NCI-H2029 treated with DMSO at 0.1 percent for 48 hours (cell line): Measurements from ENCODE around the gene CCL4.
"Not testable (repeated sequence)": the region's sequence is repeated elsewhere in the genome, so short reads cannot be mapped to it uniquely, and the experiment has no call there.

ENCODE experiments used
- DNase-seq: peaks from one replicate; lab custom pipeline; 2025; lab: John Stamatoyannopoulos, UW

CCL4 gene

DNA sequence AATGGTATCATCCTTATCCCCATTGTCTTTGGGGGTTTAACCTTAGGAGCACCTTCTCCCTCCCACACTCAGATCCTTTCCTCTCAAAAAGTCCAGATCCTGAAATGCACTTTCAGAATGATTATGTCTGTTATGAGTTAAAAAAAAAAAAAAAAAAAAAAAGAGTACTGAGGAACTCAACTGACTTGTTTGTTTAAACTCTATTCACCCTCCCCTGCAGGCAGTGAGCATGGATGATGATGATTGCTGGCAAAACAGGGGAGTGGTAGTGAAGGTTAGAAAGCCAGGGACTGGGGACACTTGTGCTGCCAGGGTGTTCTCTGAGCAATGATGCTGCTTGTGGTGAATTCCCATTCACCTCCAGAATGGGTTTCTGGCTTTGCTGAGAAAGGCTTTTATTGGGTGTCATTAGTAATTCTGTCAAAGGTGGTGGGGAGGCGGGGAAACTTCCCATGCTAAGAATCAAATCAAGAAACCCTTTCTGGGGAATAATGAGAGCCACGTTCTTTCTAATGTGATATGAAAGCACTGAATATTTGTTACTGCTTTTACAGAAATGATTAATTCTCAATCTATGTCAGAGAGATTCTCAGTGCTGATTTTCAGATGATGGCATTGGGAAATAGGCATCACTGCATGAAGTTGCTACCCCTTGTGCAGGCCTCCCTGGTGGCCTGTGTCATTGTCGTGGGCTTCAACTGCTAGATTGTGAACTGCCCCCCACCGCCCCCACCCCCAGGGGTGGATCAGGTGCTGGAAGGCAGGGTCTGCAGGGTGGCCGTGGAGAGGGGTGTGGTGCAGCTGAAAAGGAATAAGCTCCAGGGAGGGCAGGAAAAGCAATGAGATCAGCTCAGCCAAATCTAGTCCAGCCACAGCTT is 14.1 kb downstream of the CCL4 start:
- no peak for DNase-seq

DNA sequence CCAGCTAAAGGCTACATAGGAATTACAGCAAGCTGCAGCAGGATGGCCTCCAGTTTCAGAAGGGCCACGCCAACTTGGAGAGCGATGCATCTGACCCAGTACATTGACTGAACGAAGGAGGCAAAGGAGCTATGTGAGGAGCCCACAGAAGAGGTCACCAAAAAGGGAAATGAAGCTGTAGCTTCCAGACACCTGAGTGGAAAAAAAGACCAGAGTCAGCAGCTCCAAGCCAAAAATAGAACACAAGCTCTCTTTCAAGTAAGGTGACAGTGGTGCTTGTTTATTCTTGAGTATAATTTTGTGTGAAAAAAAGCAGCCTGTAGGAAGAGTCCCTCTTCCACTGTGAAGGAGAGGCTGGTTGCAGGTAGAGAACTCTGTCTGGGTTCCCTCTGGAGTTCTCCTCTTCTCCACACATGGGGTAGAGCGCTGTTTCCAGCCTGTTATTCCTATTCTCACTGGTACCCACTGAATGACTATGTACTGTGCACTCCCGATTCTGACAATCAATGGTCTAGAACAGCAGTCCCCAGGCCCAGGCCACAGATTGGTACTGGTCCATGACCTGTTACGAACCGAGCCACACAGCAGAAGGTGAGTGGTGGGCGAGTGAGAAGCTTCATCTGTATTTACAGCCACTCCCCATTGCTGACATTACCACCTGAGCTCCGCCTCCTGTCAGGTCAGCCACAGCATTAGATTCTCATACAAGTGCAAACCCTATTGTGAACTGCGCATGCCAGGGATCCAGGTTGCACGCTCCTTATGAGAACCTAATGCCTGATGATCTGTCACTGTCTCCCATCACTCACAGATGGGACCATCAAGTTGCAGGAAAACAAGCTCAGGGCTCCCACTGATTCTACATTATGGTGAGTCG is 15.1 kb downstream of the CCL4 start:
- DNase-seq, result no peak

DNA sequence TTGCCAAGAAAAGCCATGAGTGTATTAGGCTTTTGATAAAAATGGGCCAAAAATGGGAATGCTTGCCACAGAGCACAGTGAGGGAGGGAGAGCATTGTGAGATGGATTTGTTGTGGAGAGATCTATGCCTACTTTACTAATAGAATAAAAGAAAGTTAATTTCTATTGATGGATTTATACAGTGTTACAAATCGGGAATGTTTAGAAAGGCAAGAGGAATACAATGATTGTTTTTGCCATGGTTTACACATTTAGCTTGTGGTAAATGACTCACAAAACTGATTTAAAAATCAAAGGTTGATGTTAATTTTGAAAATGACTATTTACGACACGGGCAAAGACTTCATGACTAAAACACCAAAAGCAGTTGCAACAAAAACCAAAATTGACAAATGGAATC is 16.6 kb downstream of the CCL4 start:
- DNase-seq, result no peak

DNA sequence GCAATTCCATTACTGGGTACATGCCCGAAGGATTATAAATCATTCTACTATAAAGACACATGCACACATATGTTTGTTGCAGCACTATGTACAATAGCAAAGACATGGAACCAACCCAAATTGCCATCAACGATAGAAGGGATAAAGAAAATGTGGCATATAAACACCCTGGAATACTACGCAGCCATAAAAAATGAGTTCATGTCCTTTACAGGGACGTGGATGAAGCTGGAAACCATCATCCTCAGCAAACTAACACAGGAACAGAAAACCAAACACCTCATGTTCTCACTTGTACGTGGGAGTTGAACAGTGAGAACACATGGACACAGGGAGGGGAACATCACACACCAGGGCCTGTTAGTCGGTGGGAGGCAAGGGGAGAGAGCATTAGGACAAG is 17.5 kb downstream of the CCL4 start:
- not testable (repeated sequence) for DNase-seq

DNA sequence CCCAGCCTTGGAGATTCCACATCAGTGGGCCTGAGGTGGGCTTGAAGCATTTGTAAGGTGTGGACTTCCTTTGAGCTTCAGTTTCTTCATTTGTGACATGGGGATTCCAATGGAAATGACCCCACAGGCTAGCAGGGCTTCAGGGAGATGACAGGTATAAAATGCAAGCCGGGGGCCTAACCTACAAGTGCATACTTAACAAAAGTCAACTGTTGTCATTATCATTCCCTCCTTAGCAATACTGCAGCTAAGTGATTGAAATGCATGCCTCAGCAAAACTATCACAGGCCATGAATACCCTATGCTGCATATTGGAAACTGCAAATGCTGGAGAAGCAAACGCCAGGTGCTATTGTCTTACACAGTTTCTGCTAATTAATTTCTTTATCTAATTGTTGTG is 19.8 kb downstream of the CCL4 start:
- no peak for DNase-seq

DNA sequence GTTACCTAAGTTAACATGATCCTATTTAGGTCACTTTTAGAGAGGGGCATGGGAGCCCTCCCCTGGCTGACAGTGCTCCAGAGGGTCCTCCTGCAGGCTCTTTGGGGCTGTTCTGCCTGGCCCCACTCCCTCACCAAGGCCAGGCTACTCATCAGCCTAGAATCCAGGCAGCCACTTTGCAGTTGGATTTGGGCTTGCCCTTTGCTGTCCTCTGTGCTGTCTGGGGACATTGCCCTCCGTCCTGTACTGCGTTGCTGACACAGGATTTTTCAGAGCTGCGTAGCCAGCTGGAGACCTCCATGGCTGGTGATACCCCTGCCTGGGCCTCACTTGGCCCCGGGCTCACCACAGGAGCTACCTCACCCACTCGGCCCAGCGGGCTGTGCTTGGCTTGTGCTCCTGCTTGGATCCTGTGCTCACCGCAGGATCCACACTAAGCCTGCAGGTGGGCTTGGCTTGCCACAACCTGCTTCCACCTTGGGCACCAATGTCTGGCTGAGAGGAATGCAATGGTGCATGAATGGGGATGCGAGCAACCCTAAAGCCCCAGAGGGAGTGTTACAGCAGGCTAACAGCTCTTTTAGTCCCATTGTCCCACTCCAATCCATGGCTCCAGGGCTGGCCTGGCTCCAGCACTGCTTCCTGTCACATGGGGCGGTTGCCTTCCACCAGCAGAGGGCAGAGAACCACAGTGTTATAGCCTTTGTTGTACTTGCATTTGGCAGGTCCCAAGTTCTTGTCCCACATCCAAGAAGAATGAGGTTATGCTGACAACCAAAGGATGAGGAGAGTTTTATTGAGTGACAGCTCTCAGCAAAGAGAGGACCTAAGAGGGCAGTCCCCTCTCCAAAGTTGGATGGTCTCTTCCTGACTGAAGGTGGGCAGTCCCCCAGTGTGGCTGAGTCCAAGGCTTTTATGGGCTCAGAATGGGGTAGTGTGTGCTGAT is 21.5 kb downstream of the CCL4 start:
- no peak for DNase-seq

DNA sequence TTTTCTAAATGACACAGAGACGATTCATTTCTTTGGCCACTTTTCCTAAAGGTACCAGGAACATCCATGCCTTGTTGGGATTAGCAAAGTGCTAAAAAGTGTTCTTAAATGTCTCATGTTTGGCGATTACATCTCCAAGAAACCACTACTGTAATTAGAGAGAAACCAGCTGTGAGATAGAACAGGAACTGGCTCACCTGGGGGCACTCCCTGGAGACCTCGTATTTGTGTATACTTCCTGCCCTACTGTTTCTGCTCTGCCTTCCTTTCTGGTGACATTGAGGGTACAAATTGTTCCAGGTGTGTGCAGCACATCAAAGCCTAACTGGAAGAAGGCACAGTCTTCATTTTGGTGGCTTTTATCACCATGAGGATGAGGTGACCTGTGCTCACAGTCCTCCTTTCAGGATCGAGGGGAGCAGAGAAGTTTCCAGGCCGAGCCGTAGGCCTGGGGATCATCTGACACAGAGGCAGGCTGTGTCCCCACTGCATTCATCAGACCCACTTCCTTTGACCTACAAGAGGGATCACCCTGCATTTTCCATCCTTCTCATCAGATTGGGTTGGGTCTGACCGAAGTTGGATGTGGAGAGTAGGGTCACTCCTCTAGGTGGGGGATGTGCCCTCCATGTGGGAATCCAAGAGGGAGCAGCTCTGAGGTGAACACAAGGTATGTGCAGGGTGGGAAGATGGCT is 23.7 kb downstream of the CCL4 start:
- no peak for DNase-seq

DNA sequence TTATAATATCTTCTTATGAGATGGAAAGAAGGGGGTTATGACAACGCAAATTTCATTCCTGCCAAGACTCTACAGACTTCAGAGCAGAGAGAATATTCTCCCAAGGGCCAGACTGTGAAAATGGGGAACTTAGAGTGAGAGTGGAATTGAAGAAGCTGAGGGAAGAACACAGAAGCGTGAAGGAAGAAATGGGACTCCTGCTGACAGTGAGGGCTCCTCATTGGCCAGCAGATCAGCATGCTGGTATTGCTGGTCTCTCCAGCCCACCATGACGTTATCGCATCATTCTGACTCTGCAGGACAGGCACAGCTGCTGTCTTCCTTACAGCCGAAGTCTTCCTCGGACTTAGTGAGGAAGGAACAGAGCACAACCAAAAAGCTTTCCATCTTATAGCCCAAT is 24.3 kb downstream of the CCL4 start:
- DNase-seq, result no peak

DNA sequence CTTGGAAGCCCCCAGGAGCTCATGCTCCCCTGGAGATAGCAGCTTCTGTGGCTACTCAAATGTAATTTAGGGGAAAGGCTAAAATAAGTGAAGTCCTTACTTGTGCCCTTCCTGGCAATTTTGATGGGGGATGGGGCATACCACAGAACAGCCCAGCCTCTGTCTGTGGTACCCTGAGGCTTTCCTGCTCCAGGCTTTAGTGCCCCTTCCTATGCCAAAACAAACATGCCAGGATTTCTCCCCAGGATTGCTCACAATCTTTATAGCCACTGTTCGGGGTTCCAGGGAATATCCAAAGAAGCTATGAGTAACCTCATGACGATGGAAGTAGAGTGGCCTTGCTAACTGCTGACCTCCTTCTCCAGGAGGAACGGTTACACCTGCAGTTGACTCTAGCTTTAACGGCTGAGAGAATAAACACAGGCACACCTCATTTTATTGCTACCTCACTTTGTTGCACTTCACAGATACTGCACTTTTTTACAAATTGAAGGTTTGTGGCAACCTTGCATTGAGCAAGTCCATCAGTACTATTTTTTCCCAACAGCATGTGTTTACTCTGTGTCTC is 24.9 kb downstream of the CCL4 start:
- DNase-seq, result no peak

DNA sequence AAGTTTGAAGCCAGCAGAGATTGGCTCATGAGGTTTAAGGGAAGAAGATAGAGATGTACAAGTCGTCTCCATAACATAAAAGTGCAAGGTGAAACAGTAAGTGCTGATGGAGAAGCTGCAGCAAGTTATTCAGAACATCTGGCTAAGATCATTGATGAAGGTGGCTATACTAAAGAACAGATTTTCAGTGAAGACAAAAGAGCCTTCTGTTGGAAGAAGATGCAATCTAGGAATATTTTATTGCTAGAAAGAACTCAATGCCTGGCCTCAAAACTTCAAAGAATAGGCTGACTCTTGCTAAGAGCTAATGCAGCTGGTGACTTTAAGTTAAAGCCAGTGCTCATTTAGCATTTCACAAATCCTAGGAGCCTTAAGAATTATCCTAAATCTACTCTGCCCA is 26.0 kb downstream of the CCL4 start:
- DNase-seq, result no peak

DNA sequence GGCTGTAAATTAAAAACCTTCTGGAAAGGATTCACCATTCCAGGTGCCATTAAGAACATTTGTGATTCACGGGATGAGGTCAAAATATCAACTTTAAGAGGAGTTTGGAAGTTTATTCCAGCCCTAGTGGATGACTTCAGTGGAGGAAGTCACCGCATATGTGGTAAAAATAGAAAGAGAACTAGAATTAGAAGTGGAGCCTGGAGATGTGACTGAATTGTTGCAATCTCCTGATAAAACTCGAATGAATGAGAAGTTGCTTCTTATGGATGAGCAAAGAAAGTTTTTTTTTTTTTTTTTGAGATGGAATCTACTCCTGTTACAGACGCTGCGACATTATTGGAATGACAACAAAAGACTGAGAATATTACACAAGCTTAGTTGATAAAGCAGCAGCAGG is 26.7 kb downstream of the CCL4 start:
- DNase-seq, result no peak

DNA sequence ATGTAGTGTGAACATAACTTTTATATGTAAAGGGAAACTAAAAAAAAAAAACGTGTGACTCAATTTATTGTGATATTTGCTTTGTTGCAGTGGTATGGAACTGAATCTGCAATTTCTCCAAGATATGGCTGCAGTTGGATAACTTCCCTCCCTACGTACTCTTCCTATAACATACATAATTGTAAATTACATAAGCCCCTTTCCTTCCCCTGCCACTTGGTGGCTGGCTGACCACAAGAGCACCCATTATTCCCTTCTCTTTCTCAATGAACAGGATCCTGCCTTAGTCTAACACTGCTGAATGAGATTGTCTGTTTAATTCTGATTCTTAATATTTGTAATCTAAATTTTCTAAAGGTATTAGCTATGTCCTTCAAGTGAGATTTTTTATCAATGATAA is 27.8 kb downstream of the CCL4 start:
- DNase-seq, result no peak

DNA sequence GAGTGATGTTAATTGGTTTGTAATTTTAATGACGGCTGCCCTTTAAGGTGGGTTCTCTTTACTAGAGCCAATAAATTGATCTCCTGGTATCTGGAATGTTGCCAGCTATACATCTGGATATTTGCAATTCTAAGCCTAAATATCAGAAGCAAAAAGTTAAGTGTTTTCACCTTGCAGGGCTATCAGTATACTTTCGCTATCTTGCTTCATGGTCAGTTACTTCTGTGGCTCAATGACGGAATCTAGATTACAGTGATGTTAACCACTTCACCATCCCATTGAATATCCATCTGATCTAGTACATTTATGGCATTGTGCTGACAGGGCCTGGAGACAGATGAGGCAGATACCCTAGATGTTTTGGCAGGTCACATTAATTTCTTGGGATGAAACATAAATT is 28.3 kb downstream of the CCL4 start:
- DNase-seq, result no peak

DNA sequence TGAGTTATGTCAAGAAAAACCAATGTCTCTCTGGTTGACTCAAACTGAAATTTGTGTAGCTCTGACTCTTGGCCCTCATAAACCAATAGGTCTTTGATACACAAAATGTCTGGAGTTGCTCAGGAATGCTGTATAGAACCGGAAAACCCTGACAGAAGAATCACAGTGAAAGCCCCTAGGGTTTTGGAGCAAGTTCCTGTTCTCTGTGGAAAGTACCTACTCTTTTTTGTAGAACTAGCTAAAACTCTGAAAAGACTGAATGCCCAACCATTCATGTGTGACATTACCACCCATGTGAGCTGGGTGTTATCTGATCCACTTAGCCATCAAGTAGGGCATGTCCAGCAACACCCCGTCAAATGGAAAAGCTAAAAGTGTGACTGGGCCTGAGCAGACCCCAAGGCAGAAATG is 28.8 kb downstream of the CCL4 start:
- no peak for DNase-seq

DNA sequence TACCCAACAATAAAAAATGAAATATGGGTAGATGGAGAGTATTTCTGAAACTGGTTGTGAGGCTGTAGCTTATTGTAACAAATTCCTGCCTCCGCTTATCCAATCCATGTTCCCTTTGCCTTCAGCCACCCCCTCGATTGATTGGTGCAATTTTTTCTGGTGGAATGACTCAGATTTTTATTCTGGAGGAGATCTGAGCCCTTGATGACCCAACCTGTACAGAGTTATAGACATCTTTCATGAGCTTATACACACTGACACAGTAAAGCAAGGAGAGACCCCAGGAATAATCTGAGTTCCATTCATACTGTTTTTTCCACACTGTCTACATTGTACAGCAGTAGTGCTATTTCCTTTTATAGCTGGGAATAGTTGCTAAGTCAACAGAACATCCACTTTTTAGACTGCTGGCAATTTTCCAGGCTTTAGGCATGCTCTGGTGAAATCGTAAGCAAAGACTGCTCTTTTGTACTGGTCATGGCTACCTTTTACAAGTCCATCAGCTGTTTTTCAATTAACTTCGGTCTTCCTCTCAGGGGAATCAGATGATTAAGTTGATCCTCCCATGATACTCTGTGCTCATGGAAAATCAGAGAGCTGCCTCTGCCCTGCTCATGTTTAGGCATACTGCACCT is 30.1 kb downstream of the CCL4 start:
- no peak for DNase-seq

DNA sequence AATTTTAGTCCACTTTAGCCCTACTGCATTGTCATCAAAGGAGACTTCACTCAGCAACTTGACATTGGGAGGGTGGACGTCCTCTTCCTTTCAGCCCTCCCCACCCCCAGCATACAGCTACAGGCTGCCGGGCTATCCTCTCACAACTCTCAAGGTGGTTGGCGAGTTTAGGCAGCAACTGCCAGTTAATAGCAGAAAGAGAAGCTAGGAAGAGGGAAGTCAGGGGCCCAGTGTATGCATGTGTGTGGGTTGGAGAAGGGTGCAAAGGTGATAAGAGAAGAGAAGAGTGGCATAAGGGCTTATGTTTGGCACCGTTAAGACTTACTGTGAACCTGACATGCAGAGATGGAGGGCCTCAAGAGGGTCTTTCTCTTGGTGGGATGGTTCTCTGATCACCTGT is 31.8 kb downstream of the CCL4 start:
- no peak for DNase-seq

DNA sequence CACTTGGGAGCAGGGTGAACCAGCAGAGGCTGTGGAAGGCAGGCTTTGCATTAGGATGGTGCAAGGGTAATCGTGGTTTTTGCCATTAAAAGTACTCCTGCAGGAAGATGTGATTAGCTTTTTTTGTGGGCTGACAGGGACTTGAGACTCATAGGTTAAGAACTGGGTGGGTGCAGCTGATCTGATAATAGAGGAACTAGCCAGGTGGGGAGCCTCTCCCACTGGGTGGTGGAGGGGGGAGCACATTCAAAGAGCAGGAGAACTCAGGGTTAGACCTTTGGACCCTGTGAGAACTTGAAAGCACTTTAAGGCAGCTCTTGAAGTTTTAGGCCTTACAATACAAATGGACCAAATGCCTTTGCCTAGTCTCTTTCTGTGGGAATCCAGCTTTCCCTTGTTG is 32.4 kb downstream of the CCL4 start:
- DNase-seq, result no peak

DNA sequence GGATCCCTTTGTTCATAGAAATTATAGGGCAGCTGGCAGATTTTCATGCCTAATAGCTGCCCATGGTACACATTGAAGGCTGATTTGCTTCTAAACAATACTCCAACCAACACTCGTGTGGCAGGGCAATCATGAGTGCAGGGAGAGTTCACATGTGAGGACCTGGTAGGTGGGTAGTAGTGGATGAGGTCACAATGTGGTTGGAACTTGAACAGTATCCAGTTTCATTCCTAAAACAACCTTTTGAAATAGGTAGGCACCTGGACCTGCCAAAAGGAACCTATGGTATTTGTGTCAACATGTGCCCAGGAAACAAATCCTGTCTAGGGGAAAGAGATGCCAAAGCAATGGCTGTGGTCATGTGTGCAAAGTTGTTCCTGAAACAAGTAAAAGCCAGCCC is 32.8 kb downstream of the CCL4 start:
- peak; percentile 0 for DNase-seq

DNA sequence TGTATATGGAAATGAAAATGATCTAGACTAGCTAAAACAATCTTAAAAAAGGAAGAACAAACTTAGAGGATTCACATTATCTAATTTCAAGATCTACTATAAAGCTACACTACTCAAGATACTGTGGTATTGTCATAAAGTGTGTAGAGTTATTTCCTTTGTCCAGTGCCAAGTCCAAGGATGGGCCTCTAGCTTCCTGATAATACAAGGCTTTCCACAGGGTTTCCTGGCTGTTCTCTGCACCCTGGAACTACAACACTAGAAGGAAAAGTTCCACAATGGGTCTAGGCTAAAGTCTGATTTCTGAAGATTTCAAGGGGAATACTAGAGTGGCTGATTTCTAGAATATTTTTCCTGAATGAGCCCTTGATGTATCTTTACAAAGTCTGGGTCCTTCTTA is 38.6 kb downstream of the CCL4 start:
- no peak for DNase-seq

DNA sequence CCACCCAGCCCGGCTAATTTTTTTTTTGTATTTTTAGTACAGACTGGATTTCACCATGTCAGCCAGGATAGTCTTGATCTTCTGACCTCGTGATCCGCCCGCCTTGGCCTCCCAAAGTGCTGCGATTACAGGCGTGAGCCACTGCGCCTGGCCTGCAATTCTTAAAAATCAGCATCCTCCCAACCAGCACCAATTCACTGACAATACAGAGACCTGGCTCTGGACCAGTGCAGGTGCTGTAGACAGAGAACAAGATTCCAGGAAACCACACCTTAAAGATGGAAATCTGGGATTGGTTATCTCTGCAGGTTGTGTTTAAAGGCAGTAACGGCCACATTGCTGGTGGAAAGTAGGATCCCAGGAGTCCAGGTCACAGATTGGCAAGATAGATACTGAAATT is 39.2 kb downstream of the CCL4 start:
- no peak for DNase-seq

DNA sequence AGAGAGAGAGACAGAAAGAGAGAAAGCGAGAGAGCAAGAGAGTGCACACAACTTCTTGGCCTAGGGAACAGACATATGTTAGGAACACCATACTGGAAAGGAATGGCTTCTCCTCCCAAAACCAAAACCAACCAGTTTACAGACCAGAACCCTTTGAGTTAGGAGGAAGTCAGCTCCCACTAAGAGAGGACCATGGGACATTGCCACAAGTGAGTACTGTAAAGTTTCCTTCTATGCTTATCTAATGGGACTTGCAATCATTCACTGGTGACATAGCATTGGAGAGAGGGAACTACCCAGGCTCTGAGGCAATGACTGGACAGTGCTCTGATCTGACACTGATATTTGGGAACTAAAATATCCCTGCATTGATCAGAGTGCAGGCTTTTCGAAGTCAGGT is 40.4 kb downstream of the CCL4 start:
- no peak for DNase-seq
